SKM-1 (cell line): ENCODE results near the gene LONP2.
"Not testable (repeated sequence)": the region's sequence is repeated elsewhere in the genome, so short reads cannot be mapped to it uniquely, and the experiment has no call there.

Experiments
- DNase-seq: peaks from one replicate; lab custom pipeline; 2025; ENCODE audit not compliant: unreplicated experiment; lab: John Stamatoyannopoulos, UW

The LONP2 gene

DNA sequence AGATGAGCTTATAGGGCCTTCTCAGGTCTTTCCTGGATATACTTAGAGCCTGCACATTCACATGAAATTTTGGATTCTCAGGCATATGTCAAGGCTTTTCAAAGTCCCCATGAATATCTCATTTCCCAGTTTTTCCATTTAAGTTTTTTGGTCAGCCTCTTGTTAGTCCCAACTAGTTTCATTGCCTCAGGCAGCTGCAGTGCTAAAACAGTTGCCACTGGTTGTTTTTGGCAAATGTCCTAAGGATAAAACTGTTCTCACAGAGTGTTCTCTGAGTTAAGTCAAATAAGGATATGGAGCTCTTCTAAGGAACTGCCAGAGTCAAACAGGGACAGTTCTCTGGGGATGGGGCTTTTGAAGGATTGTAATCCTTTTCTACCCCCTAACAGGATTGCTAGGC is 43.1 kb downstream of the LONP2 start:
- DNase-seq: no peak

- no peak for DNase-seq
These were observed 47.2 kb downstream of the LONP2 start for GRCh38 chr16:48291303-48291702.

DNA sequence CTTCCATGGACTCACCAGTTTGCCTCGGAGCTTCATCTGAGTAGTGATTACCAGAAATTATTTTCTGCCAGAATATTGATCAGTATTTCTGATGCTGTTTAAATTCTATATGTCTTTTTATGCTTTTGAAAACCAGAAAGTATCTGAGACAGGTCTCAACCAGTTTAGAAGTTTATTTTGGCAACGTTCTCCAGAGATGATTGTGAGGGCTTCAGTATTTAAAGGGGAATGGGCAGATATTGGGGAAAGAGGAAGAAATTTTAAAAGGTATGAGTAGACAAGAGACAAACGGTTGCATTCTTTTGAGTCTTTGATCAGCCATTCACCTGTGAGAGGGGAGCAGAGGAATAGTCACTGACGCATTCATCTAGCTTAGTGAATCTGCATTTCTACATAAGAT is 47.7 kb downstream of the LONP2 start:
- no peak for DNase-seq

DNA sequence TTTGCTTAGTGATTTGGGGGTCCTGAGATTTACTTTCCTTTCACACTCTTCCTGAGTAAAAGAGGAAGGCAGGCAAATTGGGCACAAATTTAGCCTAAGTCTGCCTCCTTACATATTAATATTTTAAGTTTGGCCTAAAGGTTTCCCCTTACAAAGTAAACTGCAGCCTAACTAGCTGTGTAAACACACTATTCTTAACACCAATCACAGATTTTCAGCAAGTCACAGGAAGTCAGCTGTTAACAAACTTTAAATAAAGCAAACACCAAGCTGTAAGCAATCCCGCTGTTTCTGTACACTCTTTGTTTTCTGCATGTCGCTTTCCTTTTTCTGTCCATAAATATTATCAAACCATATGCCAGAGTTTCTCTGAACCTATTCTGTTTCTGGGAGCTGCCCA is 48.4 kb downstream of the LONP2 start:
- no peak for DNase-seq

- no peak for DNase-seq
These were observed 50.6 kb downstream of the LONP2 start for GRCh38 chr16:48294724-48295123.

DNA sequence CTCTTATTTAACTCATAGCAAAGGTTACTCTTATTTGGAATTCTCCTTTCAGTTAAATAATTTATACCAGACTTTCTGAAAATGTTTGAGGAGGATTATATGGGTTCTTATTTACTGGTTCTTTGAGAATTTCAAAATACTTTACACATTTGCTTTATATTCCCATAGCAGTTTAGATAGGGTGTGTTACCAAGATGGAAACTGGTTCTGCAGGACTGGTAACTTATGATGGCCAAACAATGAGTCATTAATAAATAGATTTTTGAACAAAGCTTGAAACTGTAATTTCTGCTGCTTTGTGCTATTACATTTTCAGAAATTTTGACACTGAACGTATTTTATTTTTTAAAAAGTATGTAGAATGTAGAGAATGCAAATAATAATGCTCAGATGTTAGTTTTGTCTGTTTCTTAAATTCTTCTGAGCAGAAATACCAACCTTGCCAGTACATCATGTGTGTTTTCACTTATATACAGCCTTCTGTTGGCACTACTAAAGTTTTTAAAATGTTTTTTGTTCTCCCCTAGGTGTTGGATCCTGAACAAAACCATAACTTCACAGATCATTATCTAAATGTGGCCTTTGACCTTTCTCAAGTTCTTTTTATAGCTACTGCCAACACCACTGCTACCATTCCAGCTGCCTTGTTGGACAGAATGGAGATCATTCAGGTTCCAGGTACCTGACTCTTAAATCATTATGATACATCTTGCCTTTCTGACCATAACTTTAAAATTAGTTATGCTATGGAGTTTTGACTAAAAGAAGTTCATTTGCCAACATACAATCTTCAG is 51.6 kb downstream of the LONP2 start:
- DNase-seq: no peak

DNA sequence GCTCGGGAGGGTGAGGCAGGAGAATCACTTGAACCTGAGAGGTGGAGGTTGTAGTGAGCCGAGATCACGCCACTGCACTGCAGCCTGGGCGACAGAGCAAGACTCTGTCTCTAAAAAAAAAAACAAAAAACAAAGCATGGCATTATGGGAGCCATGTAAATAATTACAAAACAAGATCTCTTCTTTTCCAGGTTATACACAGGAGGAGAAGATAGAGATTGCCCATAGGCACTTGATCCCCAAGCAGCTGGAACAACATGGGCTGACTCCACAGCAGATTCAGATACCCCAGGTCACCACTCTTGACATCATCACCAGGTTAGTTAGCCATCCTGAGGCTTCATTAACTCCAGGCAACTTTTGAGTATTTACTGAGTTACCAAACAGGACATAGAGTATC is 55.4 kb downstream of the LONP2 start:
- no peak for DNase-seq

DNA sequence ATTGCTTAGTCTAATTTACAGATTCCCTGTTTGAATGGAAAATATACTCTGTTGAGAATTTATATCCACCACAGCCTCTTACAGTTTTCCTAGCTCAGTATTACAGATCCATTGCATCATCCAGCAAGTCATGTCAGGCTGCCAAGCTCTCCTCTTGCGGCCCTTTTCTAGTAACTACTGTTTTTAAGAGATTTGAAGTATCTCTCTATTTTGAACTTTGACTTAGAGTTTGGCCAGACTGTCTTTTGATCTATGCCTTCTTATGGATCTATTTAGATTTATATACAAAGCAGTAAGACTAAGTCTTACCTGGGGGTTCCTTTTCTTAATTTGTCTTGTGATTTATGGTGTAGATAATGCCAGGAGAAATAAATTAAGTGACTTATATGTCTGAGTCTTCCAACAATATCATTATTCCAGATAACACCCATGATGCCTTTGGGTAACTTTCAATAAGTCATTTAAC is 56.3 kb downstream of the LONP2 start:
- DNase-seq: no peak

DNA sequence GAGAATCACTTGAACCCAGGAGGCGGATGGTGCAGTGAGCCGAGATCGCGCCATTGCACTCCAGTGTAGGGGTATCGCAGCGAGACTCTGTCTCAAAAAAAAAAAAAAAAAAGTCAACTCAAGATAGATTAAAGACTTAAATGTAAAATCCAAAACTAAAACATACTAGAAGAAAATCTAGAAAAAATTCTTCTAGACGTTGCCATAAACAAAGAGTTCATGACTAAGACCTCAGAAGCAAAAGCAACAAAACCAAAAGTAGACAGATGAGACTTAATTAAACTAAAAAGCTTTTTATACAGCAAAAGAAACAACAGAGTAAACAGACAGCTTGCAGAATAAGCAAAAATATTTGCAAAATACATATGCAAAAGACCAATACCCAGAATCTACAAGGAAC is 64.4 kb downstream of the LONP2 start:
- no peak for DNase-seq

- DNase-seq: no peak
These were observed 67.0 kb downstream of the LONP2 start for GRCh38 chr16:48310908-48311641.

- not testable (repeated sequence) for DNase-seq
These were observed 69.8 kb downstream of the LONP2 start for GRCh38 chr16:48313905-48314304.

- DNase-seq: no peak
These were observed 72.9 kb downstream of the LONP2 start for GRCh38 chr16:48317026-48317425.

GRCh38 chr16:48317614-48318315 is 73.7 kb downstream of the LONP2 start:
- peak; percentile 3 for DNase-seq

DNA sequence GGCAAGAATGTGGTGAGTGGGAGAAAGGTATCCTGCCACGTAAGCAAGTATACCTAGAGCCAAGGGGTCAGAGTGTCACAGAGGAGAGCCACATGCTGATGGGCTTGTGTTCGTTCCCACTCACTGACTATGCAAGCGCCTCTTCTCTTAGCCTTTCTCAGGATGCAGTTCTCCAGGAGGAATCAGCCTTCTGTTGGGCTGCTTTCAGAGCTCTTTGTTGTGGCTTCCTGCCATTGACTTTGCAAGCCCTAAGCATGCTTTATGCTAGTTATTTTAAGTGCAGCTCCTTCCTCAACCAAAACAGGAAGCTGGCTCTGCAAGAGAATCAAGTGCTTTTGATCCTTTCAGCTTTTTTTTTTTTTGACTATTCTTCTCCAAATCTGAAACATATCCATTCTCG is 74.5 kb downstream of the LONP2 start:
- DNase-seq: peak; percentile 45

- no peak for DNase-seq
These were observed 77.4 kb downstream of the LONP2 start for GRCh38 chr16:48321317-48322036.

DNA sequence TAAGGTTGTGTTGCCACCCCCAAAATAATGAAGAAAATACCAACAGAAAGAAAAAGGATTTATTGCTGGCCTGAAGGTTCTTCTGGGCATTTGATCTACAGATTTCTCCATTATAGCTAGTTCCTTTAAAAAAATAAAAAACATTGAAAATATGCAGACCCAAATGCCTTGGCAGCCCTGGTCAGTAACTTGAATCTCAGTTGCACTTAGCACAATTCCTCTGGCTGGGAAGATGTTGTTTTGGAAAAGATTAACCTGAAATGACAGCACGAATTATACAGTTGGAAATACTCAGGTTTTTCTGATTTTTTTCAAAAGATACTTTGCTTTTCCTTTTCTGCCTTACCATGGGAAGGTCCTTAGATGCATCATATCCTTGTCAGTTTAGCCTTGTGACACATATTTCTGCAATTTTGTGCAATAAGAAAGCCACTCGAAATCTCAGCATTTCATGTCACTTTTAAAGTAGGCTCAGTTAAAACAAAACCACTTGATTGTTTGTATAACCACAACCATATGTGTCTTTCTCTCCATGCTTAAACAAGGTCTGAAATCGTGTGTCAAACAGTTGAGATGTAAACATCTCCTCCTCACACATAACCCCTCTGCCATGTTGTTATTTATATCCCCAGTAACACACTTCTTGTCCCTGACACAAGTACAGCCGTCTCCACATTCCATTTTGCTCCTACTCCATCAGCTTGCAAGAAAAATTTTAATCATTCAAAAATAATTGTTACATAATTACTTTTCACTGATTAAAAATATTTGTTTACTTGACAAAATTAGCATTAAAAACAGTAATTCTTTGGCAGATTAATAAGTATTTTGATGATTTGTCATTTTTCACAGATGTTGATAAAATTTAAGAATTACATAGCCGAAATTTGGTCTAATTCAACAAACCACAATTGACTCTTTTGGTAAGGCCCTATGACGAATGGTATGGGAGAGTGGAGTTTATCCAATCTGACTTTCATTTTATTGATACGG is 80.0 kb downstream of the LONP2 start:
- no peak for DNase-seq

- DNase-seq: no peak
These were observed 82.8 kb downstream of the LONP2 start for GRCh38 chr16:48326915-48327314.

DNA sequence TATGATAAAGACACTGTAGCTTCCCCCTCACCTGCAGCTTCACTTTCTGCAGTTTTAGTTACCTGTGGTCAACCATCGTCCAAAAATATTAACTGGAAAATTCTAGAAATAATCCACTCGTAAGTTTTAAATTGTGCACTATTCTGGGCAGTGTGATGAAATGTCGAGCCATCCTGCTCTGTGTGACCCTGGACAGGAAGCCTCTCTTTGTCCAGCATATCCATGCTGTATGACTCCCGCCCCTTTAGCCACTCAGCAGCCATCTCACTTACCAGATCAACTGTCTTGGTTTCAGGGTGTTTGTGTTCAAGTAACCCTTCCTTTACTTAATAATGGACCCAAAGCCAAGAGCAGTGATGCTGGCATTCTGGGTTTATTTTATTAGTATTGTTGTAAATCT is 85.0 kb downstream of the LONP2 start:
- no peak for DNase-seq

- peak; percentile 34 for DNase-seq
These were observed 86.2 kb downstream of the LONP2 start for GRCh38 chr16:48330189-48330840.

DNA sequence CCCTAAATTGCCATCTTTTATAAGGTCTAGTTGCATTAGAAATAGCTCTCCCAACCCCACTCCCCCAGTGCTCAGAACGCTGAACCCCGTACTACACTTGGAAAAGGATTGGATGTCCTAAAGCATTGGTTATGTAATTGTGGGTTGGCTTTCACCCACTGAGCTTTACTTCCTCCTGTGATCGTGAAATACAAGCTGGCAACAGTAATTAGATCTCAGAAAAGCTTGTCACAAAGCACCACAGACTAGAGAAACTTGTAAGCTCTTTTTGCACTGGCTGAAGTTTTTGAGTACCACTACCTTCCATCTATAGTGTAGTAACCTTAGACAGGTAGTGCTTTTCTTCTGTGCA is 86.7 kb downstream of the LONP2 start:
- no peak for DNase-seq
